ENCODE results near the gene SPNS2.

DNA sequence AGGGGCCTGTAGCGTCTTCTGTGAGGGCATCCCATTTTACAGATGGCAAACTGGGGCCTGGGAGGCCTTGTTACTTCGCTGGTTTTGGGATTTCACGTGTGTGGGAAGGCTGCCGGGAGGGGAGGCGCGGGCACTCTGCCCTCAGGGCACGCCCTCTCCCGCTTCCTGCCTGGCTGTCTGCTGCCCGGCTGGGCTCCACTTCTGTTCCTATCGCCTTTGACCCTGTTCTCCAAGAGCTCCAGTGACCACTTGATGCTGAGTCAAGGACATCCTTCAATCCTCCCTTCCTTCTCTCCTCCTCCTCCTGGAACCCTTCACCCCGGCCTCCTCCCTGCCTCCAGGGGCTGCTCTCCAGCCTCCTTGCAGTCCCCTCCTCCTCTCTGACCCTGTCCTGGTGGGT lies 48.9 kb upstream of the SPNS2 start:
- TF ChIP-seq POLR2A (IDR thresholded peaks at IDR 0.05; ENCODE audit: borderline replicate concordance, extremely low read depth, insufficient read depth, insufficient read length) (no peak), YY1 (IDR thresholded peaks at IDR 0.05; ENCODE audit: extremely low read depth, insufficient replicate concordance, low read depth, low read length) (no peak), ZNF274 (IDR thresholded peaks at IDR 0.05; ENCODE audit: low read depth, low read length) (no peak)

Measured in HCT116 (cell line).